Frontal cortex (tissue), 4 donors: ENCODE results near the gene ZMYND8. TPM values are rescaled to one million over a fixed set of nuclear protein-coding genes. Genes with fewer than 3 reads are reported as not detected.
"Not testable (repeated sequence)": the region's sequence is repeated elsewhere in the genome, so short reads cannot be mapped to it uniquely, and the experiment has no call there.

Experiments
- DNase-seq, 2 donors: peaks; one replicate each; pipeline ENCODE4 v3.0.0; 2012; ENCODE audit warnings: low spot score in 2 of 2
- FAIRE-seq: peaks from 2 replicates; lab custom pipeline; 2012; peaks lifted over from hg19 to GRCh38; lab: Jason Lieb, UNC
- total RNA-seq: library from RNA; depleted of rRNA; stranded (reverse); fragments of >200 nt; gene quantifications from one replicate; pipeline ENCODE4 v1.2.3, GENCODE V29; 2014
- donor health status: control.
- donor health status: control.
- donor health status: control.

ZMYND8 gene
- total RNA-seq, 1 donor from 2014 or later: 36.7 TPM

- FAIRE-seq (no peak), DNase-seq (no peak)
These were observed 139.6 kb downstream of the ZMYND8 start for GRCh38 chr20:47216819-47217410.

GRCh38 chr20:47215653-47216397, 140.7 kb downstream of the ZMYND8 start:
- FAIRE-seq: no peak
- no peak for DNase-seq

- FAIRE-seq (no peak), DNase-seq (no peak)
These were observed 142.5 kb downstream of the ZMYND8 start for GRCh38 chr20:47213966-47214365.

DNA sequence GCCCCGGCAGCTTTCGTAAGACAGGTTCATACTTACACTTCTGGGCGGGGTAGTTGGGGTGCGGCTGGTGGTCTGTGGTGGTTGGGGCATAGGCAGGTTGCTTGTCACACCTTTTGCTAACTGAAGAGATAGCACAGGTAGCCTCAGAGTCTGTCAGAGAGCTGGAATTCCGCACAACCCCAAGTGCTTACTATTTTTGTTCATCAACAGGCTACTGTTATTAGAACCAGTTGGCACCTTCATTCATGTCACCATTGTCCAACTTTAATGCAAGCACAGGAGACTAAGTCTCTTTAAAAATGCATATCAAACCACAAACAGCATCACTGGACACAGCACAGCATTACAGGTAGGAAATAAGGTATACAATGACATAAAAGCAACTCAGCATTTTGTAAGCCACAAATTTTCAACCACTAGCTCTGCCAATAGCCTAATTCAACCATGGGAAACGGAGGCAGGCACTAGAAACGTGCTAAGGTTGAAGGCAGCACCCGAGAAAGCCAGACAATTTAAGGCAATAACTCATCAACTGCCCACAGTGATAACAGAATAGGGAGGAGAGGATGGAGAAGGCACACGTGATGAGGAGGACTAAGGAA, 143.8 kb downstream of the ZMYND8 start:
- DNase-seq (no peak), FAIRE-seq (no peak)

DNA sequence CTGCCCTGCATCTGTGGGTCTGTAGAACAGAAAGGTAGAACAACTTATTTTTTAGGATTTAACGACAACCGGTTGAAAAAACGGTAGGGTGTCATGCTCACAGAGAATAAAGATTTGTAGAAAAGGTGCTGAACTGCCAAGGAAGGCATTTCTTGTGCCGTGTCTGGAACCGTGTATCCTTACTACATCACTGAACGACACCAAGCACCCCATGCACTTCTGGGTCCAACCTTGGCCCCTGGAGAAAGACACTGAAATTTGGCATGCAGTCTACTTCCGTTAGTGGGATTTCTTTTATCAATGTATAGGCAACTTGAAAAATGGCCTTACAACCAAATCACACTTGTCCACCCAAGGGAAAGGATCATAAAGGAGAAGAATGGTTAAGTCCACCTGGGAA, 145.5 kb downstream of the ZMYND8 start:
- DNase-seq (no peak), FAIRE-seq (no peak)

DNA sequence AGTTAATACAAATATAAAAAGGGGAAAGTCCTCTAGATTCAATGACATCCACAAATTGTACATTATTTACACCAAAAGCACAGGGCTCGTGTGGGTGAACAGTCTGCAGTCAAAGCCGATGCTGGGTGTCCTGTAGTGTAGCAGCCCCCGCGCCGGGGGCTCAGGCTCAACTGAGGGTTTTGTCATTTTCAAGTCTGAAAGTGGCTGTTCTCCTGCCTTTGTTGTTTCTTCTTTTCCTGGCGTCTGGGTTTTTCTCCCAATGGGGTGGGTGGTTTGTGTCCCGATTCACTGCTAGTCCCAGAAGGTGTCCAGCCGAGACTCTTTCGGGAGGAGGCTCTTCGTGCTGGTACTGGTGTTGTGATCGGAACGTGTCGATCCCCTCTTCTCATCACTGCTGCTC, 146.0 kb downstream of the ZMYND8 start:
- no peak for FAIRE-seq
- DNase-seq: no peak

DNA sequence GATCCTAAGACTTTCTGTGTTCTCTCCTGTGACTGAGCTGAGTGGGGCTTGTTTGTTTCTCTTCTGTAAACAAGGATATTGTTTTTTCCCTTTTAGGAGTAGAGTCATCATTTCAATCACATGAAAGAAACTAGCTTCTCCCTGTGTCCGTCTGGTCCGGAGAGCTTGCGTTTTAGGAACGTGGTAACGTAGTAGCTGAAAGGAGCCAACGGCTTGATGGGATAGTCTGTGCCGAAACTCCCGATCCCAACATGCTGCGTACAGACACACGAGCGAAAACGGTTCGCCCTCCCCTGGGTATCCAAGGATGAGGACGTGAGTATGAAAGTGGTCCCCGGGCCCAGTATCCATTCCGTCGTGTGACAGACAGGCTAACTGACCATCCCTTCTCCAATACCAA, 146.5 kb downstream of the ZMYND8 start:
- FAIRE-seq (no peak), DNase-seq (no peak)

DNA sequence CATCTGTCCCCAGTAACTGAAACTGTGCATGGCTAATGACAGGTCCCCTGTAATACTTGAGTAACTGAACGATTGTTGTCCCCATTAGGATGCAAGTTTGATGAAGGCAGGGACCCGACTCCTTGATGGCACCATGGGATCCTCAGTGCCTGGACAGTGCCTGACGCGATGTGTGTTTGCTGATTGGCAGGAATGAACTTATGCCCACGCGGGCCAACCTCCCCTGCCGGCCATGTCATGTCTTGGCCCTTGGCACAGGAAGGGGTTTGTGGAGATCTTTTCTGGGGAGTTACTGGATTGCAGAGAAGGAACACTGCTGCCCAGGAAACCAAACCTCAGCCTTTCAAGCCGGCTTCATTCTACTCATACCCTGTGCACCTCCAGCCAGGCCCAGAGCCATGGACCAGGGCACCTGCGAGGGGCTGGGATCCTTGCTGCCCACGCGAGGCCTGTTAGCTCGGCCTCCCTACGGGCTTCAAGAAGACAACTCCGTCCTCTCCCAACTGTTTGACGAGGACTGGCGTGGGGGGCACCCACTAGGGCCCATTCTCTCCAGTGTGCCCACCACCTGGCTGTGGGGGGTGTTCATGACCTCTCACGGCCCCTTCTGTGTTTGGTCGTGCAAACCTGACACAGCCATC, 147.8 kb downstream of the ZMYND8 start:
- DNase-seq: no peak
- FAIRE-seq: no peak

DNA sequence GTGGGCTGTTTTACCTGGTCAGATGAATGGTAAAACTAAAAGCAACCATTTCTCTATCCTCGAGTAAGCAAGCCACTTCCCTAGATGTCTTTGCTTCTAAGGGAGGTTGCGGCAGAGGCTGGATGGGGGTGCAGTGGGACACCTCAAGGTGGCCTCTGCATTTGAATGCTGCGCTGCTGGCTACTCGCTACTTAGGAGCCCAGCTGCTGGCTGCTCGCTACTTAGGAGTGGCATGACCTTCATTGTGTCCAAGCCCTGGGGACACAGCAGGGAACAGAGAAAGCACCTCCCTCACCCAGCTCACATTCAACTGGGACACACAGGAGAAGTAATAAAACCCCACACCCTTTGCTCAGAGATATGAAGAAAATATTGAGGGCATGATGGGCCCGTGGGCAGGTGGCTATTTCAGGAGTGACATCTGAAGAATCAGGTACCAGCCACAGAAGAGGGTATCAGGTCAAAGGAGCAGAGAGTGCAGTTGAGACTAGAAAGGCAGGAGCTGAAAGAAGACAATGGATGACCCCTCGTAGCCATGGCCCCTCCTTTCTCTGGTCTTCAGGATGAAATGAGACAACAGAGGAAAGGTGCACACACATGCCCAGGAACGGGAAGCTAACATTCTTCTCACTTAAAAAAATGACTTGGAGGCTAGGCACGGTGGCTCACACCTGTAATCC, 149.4 kb downstream of the ZMYND8 start:
- FAIRE-seq: no peak

DNA sequence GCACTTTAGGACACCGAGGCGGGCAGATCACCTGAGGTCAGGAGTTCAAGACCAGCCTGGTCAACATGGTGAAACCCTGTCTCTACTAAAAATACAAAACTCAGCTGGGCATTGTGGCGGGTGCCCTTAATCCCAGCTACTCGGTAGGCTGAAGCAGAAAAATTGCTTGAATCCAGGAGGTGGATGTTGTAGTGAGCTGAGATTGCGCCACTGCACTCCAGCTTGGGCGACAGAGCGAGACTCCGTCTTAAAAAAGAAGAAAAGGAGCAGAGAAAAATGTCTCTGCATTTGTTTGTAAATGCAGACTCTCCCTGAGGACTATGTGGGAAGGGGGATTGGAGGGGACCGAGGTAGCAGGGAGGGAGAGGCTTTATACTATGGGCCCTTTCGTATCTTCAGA, 149.9 kb downstream of the ZMYND8 start:
- DNase-seq, FAIRE-seq: not testable (repeated sequence)

More for the DNA sequence above, 149.4 kb downstream of the ZMYND8 start:
- no peak for DNase-seq

GRCh38 chr20:47205577-47206123, 150.8 kb downstream of the ZMYND8 start:
- DNase-seq: peak in 1 of 2 donors; percentile 59
- no peak for FAIRE-seq

- not testable (repeated sequence) for FAIRE-seq, DNase-seq
These were observed 151.7 kb downstream of the ZMYND8 start for GRCh38 chr20:47204850-47205122.

DNA sequence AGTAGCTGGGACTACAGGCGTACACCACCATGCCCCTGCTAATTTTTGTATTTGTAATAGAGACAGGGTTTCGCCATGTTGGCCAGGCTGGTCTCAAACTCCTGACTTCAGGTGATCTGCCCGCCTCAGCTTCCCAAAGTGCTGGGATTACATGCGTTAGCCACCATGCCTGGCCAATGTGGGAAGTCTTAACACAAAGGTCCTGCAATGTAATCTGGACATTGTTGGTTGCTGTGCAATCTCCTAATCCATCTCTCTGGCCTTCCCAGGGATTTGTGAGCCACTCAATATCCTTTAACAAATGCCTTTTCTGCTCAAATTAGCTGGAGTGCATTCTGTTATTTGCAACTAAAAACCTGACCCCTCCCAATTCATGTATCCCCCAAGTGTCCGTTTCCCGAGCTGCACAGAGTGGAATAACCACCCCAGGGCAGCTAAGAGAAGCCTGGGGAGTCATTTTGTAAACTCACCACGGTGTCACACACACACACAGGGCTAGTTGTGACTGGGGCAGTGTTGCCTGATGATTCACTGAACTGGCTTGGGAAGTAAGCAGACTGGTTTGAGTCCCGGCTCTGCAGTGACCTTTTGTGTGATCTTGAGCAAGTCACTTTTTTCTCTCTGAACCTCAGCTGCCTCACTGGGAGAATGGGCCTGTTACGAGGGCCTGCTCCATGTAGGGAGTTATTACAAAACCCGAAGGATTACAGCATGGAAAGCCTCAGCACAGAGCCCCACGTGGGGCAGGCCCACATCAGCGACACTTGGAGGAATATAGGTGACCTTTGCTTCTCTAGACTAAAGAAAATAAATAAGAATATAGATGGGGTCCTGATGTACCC, 152.3 kb downstream of the ZMYND8 start:
- DNase-seq (no peak), FAIRE-seq (no peak)

DNA sequence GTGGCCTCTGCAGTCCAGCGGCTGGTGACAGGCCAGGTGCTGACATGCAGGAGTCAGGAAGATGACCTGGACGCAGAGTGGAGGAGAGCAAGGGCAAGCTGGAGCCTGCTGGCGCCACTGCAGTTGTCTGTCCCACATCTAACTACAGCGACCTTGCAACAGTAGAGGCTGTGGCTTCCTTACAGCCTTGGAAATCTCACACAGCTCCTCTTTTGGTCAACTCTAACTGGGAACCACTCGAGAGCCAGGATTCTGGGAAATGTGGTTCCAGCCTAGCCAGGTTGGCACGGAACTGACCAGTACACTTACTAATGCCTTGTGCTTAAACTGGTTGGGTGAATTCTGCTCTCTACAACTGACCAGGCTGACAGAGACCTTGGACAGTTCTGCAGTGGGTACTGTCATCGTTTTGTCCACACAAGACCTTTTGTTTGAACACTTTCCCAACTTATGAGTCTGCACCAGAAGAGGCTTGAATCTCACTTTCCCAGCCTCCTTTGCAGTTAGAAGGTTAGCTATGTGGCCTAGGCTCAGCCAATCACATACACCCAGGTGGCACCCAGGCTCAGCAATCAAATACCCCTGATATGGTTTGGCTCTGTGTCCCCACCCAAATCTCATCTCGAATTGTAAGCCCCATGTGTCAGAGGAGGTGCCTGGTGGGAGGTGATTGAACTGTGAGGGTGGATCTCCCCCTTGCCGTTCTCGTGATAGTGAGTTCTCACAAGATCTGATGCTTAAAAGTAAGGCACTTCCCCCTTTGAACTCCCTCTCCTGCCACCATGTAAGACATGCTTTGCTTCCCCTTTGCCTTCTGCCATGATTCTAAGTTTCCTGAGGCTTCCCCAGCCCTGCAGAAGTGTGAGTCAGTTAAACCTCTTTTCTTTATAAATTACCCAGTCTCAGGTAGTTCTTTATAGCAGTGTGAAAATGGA, 153.5 kb downstream of the ZMYND8 start:
- DNase-seq: no peak
- no peak for FAIRE-seq

DNA sequence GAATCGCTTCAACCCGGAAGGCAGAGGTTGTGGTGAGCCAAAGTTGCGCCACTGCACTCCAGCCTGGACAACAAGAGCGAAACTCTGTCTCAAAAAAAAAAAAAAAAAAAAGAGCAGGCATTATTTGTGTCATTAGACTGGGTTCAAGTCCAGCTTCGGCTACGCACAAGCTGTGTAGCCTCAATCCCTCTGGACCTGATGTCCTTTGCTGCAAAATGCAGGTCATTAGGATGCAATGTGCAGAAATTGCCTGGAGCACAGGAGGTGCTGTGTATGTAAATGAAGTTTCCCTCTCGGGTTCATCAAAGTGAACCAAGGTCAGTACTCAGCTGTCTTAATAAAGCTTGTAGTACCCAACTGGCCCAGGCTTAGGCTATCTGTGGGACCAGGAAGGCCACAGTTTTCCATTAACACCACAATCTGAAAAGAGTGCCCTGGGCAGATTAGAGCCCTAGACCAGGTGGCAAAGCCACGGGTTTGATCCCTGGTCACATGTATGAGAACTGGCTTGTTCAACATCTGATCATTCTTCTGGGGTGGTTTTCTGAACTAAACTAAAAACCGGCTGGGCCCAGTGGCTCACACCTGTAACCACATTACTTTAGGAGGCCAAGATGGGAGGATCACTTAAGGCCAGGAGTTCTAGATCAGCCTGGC, 155.3 kb downstream of the ZMYND8 start:
- FAIRE-seq: no peak
- no peak for DNase-seq

DNA sequence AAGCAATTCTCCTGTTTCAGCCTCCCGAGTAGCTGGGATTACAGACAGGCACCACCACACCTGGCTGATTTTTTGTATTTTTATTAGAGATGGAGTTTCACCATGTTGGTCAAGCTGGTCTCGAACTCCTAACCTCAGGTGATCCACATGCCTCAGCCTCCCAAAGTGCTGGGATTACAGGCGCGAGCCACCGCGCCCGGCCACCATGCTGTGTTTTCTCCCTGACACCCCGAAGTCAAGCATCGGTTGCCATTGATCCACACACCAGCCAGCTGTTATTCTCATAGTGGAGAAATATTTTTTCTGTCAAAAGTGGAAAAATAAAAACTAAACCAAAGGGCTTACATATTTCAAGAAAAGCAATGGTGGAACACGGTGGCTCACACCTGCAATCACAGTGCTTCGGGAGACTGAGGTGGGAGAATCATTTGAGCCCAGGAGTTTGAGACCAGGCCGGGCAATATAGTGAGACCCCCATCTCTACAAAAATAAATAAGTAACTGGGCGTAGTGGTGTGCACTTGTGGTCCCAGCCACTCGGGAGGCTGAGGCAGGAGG, 157.4 kb downstream of the ZMYND8 start:
- DNase-seq (no peak), FAIRE-seq (no peak)

DNA sequence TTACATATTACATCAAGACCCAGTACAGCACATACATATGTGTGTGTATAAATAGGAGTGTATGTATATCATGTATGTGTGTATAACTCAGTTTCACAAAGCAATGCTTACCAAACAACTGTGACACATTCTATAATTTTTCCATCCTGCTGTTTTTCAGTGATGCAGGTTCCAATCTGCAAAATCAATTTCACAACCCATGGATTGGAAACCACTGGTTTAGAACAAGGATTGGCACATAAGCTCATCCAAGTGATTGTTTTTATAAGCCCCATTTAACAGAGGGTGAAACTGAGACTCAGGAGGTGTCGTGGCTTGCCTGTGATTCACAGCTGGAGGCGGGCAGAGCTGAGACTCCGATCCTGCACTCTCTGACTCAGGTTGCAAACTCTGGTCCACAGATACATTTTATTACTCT, 158.2 kb downstream of the ZMYND8 start:
- no peak for FAIRE-seq

More for the DNA sequence above, 158.2 kb downstream of the ZMYND8 start:
- DNase-seq: no peak
